Sigmoid colon (tissue), 7 donors: Measurements from ENCODE around the gene SLC25A25. TPM values are rescaled to one million over a fixed set of nuclear protein-coding genes. Genes with fewer than 3 reads are reported as not detected.

Source experiments
- DNase-seq: peaks from one replicate; pipeline ENCODE4 v3.0.0-alpha.2; 2019
- H3K27ac ChIP-seq, 4 donors: fragments of 200-600 bp; sonication (generic); one replicate each; pipeline ENCODE4 v1.5.1; 2016 to 2019; ENCODE audit warnings: mild to moderate bottlenecking in 1 of 4
- H3K27me3 ChIP-seq, 3 donors: fragments of 200-600 bp; sonication (generic); one replicate each; pipeline ENCODE4 v1.5.1; 2019; ENCODE audit warnings: mild to moderate bottlenecking in 1 of 3
- H3K36me3 ChIP-seq, 4 donors: fragments of 200-600 bp; sonication (generic); one replicate each; pipeline ENCODE4 v1.5.1; 2016 to 2019
- H3K4me1 ChIP-seq, 4 donors: fragments of 200-600 bp; sonication (generic); one replicate each; pipeline ENCODE4 v1.5.1; 2017 to 2019
- H3K4me3 ChIP-seq, 4 donors: fragments of 200-600 bp; sonication (generic); one replicate each; pipeline ENCODE4 v1.5.1; 2017 to 2019; ENCODE audit warnings: mild to moderate bottlenecking in 2 of 4, moderate library complexity in 1 of 4
- H3K9me3 ChIP-seq, 4 donors: fragments of 200-600 bp in 3 of 4; sonication (generic) in 3 of 4; one replicate each; pipeline versions ENCODE4 v1.5.1 to v1.6.1; 2013 to 2019
- CTCF ChIP-seq, 4 experiments: fragments of 450-650 bp in 3 of 4; fragments of 200-600 bp in 1 of 4; IDR thresholded peaks; one replicate each; pipeline ENCODE4 v1.5.1; 2016 to 2019; ENCODE audit warnings: antibody characterized with exemption in 4 of 4, mild to moderate bottlenecking in 3 of 4, moderate library complexity in 2 of 4
- EP300 ChIP-seq, 4 donors: sonication (generic); formaldehyde crosslinking; IDR thresholded peaks; one replicate each; pipeline ENCODE4 v1.6.1; 2017; ENCODE audit warnings: antibody characterized with exemption in 4 of 4
- POLR2A ChIP-seq, 2 donors: fragments of 450-650 bp; IDR thresholded peaks; one replicate each; pipeline ENCODE4 v1.6.1; 2016; ENCODE audit warnings: antibody characterized with exemption in 2 of 2, mild to moderate bottlenecking in 2 of 2, moderate library complexity in 2 of 2
- POLR2AphosphoS5 ChIP-seq, 4 donors: sonication (generic); formaldehyde crosslinking; IDR thresholded peaks; one replicate each; pipeline ENCODE4 v1.6.1; 2017; ENCODE audit warnings: antibody characterized with exemption in 4 of 4
- WGBS, 2 donors: extraction: QIAGEN DNeasy Blood & Tissue Kit; methylation state at CpG; one replicate each; pipeline ENCODE4 v1.1.7; 2013; 5-methylcytosine and 5-hydroxymethylcytosine counted together
- intact Hi-C: fragments of 100-400 bp; cut with DNase I; formaldehyde crosslinking; loops from one replicate; pipeline ENCODE4 v1.15.1; 2023
- polyA plus RNA-seq, 3 donors: library from polyadenylated mRNA; stranded (reverse); fragments of 200-250 nt; gene quantifications; one replicate each; pipeline ENCODE4 v1.2.3, GENCODE V29; 2013
- total RNA-seq, 4 donors: library from RNA; depleted of rRNA; stranded (reverse); fragments of >200 nt; gene quantifications; one replicate each; pipeline ENCODE4 v1.1.0, GENCODE V29; 2016
- donor health status: healthy with polysubstance abuse.
- donor health status: Bipolar disorder and iron deficiency.
- donor health status: healthy.

SLC25A25 gene
- total and polyA plus RNA-seq, 7 donors: 10.2 to 77.2 (median 16.6) TPM

- Histone ChIP-seq H3K36me3 (no peaks in the 10 kb centered on the region), H3K4me3 (no peak overlapping the region), H3K4me1 (no peaks in the 10 kb centered on the region), H3K27me3 (no peaks in the 10 kb centered on the region), H3K27ac (no peak overlapping the region), H3K9me3 (no peaks in the 10 kb centered on the region)
- DNase-seq: no peak
- intact Hi-C loops: no loop called here
- 62 to 92% methylated on average over 2 of the region's 2 CpGs for WGBS, 2 donors
- TF ChIP-seq CTCF (IDR thresholded peaks at IDR 0.05): no peak
- no peak for TF ChIP-seq POLR2AphosphoS5 (IDR thresholded peaks at IDR 0.05)
- no peak for TF ChIP-seq EP300 (IDR thresholded peaks at IDR 0.05)
- TF ChIP-seq POLR2A (IDR thresholded peaks at IDR 0.05): no peak
Measured at GRCh38 chr9:128142596-128142995, 74.6 kb downstream of the SLC25A25 start.

GRCh38 chr9:128143525-128144238, 75.7 kb downstream of the SLC25A25 start:
- TF ChIP-seq POLR2AphosphoS5 (IDR thresholded peaks at IDR 0.05) (no peak), EP300 (IDR thresholded peaks at IDR 0.05) (no peak), POLR2A (IDR thresholded peaks at IDR 0.05) (no peak), CTCF (IDR thresholded peaks at IDR 0.05) (no peak)
- intact Hi-C loops: no loop called here
- no peaks in the 10 kb centered on the region for H3K9me3 ChIP-seq
- no peak overlapping the region for H3K4me3 ChIP-seq
- no peak overlapping the region for H3K27ac ChIP-seq
- no peaks in the 10 kb centered on the region for H3K27me3 ChIP-seq
- no peaks in the 10 kb centered on the region for H3K36me3 ChIP-seq
- DNase-seq: no peak
- WGBS, 2 donors: 37 to 70% methylated on average over 8 of the region's 8 CpGs
- H3K4me1 ChIP-seq: no peaks in the 10 kb centered on the region

- Histone ChIP-seq H3K27ac (no peak overlapping the region), H3K4me1 (peaks cover 0 to 5% (median 0%) of the 10 kb centered on the region in 4 donors), H3K36me3 (no peaks in the 10 kb centered on the region), H3K4me3 (no peak overlapping the region), H3K9me3 (no peaks in the 10 kb centered on the region), H3K27me3 (no peaks in the 10 kb centered on the region)
- 90 to 91% methylated on average over 22 of the region's 22 CpGs for WGBS, 2 donors
- intact Hi-C loops: no loop called here
- DNase-seq: no peak
- no peak for TF ChIP-seq CTCF (IDR thresholded peaks at IDR 0.05)
- no peak for TF ChIP-seq POLR2A (IDR thresholded peaks at IDR 0.05)
- no peak for TF ChIP-seq EP300 (IDR thresholded peaks at IDR 0.05)
- TF ChIP-seq POLR2AphosphoS5 (IDR thresholded peaks at IDR 0.05): no peak
Measured at GRCh38 chr9:128144239-128145181, 76.5 kb downstream of the SLC25A25 start.

- TF ChIP-seq POLR2AphosphoS5 (IDR thresholded peaks at IDR 0.05) (no peak), POLR2A (IDR thresholded peaks at IDR 0.05) (no peak), CTCF (IDR thresholded peaks at IDR 0.05) (no peak), EP300 (IDR thresholded peaks at IDR 0.05) (no peak)
- 71 to 85% methylated on average over 8 of the region's 8 CpGs for WGBS, 2 donors
- H3K36me3 ChIP-seq: no peaks in the 10 kb centered on the region
- no peaks in the 10 kb centered on the region for H3K27me3 ChIP-seq
- no peaks in the 10 kb centered on the region for H3K9me3 ChIP-seq
- no peak for DNase-seq
- no peak overlapping the region for H3K4me3 ChIP-seq
- intact Hi-C loops: no loop called here
- no peak overlapping the region for H3K27ac ChIP-seq
- peaks cover 0 to 5% (median 0%) of the 10 kb centered on the region in 4 donors for H3K4me1 ChIP-seq
Measured at GRCh38 chr9:128145536-128145935, 77.5 kb downstream of the SLC25A25 start.
